GM12878 (cell line): ENCODE data around the gene CTNNB1. TPM values are rescaled to one million over a fixed set of nuclear protein-coding genes. Genes with fewer than 3 reads are reported as not detected.

Experiments
- ATAC-seq: fragments of 200-7000 bp; cut with Tn5 transposase; 3 replicates; pipeline ENCODE4 v1.9.1; 2020; ENCODE audit warnings: mild to moderate bottlenecking, moderate library complexity
- BruUV-seq: library from RNA; stranded (reverse); fragments of 400-500 nt; replicated peaks from 2 replicates; lab custom pipeline; 2021; lab: Mats Ljungman, UMichigan
- CTCF ChIA-PET: fragments of 300-600 bp; sonication (Branson Sonifier 250); formaldehyde crosslinking; extraction: SDS; loops from one replicate; lab custom pipeline; 2021; ENCODE audit warnings: inconsistent platforms; lab: Yijun Ruan, JAX
- POLR2A ChIA-PET: fragments of 350-600 bp; formaldehyde crosslinking; extraction: SDS; loops from one replicate; lab custom pipeline; 2021; ENCODE audit warnings: inconsistent platforms; lab: Charles Lee
- RAD21 ChIA-PET: fragments of 300-600 bp; sonication (Branson Sonifier 250); formaldehyde crosslinking; loops from one replicate; lab custom pipeline; 2023; ENCODE audit warnings: antibody characterized with exemption; ENCODE audit not compliant: unreplicated experiment; lab: Charles Lee
- SMC1A ChIA-PET: fragments of 300-600 bp; sonication (Branson Sonifier 250); formaldehyde crosslinking; loops from one replicate; lab custom pipeline; 2023; ENCODE audit not compliant: unreplicated experiment, uncharacterized antibody; lab: Charles Lee
- DNase-seq: peaks from one replicate; pipeline ENCODE4 v3.0.0-alpha.2; 2011; ENCODE audit warnings: low read depth, low spot score
- FAIRE-seq: peaks from 3 replicates; lab custom pipeline; 2011; peaks lifted over from hg19 to GRCh38; lab: Jason Lieb, UNC
- H2AFZ ChIP-seq: 2 replicates; pipeline ENCODE4 v1.6.0; 2011; ENCODE audit warnings: low read depth, low read length, control low read depth; ENCODE audit not compliant: control insufficient read depth
- H3K27ac ChIP-seq: 2 replicates; pipeline ENCODE4 v1.5.1; 2011; ENCODE audit warnings: control low read depth; ENCODE audit not compliant: control insufficient read depth, insufficient read depth
- H3K27me3 ChIP-seq, 2 experiments: replicated peaks in 1 of 2; 2 replicates each; pipeline versions ENCODE4 v1.6.0 to v1.6.1; 2011; ENCODE audit warnings: low read length in 1 of 2; ENCODE audit not compliant: control insufficient read depth in 2 of 2, insufficient read depth in 2 of 2
- H3K36me3 ChIP-seq, 2 experiments: 2 replicates each; pipeline ENCODE4 v1.5.1; 2011; ENCODE audit warnings: low read length in 1 of 2; ENCODE audit not compliant: control insufficient read depth in 2 of 2, insufficient read depth in 2 of 2
- H3K4me1 ChIP-seq: 2 replicates; pipeline ENCODE4 v1.6.1; 2011; ENCODE audit warnings: mild to moderate bottlenecking, low read length, moderate library complexity, mixed read lengths; ENCODE audit not compliant: control insufficient read depth, insufficient read depth
- H3K4me2 ChIP-seq: 2 replicates; pipeline ENCODE4 v1.6.0; 2011; ENCODE audit warnings: control low read depth; ENCODE audit not compliant: control insufficient read depth, insufficient read depth
- H3K4me3 ChIP-seq: fragments of 200-600 bp; sonication (generic); 2 replicates; pipeline ENCODE4 v1.5.1; 2016
- H3K79me2 ChIP-seq: 2 replicates; pipeline ENCODE4 v1.6.0; 2011; ENCODE audit warnings: low read length; ENCODE audit not compliant: control insufficient read depth, insufficient read depth
- H3K9ac ChIP-seq: 2 replicates; pipeline ENCODE4 v1.8.0; 2011; ENCODE audit warnings: low read length, control low read depth, mixed read lengths; ENCODE audit not compliant: control insufficient read depth, insufficient read depth
- H3K9me3 ChIP-seq: replicated peaks from 3 replicates; pipeline ENCODE4 v1.5.1; 2011; ENCODE audit warnings: mild to moderate bottlenecking, low read length; ENCODE audit not compliant: control insufficient read depth, insufficient read depth
- H4K20me1 ChIP-seq: 2 replicates; pipeline ENCODE4 v1.6.0; 2011; ENCODE audit not compliant: control insufficient read depth, insufficient read depth
- BMI1 ChIP-seq: fragments of 450-650 bp; IDR thresholded peaks from 2 replicates; pipeline ENCODE4 v1.6.1; 2016; ENCODE audit warnings: mild to moderate bottlenecking, moderate library complexity, borderline replicate concordance
- CHD2 ChIP-seq: IDR thresholded peaks from 2 replicates; pipeline ENCODE4 v1.6.1; 2011; ENCODE audit warnings: low read depth, low read length, improper control_type of control experiment, borderline replicate concordance
- HCFC1 ChIP-seq: fragments of 150-350 bp; IDR thresholded peaks from 2 replicates; pipeline ENCODE4 v1.6.1; 2014; ENCODE audit warnings: low read length
- IKZF2 ChIP-seq, 2 experiments: fragments of 450-650 bp; IDR thresholded peaks; 2 replicates each; pipeline ENCODE4 v1.6.1; 2017; ENCODE audit warnings: mild to moderate bottlenecking in 2 of 2, moderate library complexity in 2 of 2
- KLF5 ChIP-seq: fragments of 450-650 bp; IDR thresholded peaks from 2 replicates; pipeline ENCODE4 v1.6.1; 2014; ENCODE audit warnings: mild to moderate bottlenecking; ENCODE audit not compliant: partially characterized antibody
- SMARCA5 ChIP-seq: fragments of 450-650 bp; IDR thresholded peaks from 2 replicates; pipeline ENCODE4 v1.6.1; 2017; ENCODE audit warnings: mild to moderate bottlenecking
- SMC3 ChIP-seq: IDR thresholded peaks from 2 replicates; pipeline ENCODE4 v1.6.1; 2011; ENCODE audit warnings: low read length, improper control_type of control experiment, borderline replicate concordance
- STAT3 ChIP-seq: IDR thresholded peaks from 2 replicates; pipeline ENCODE4 v1.6.1; 2011; ENCODE audit warnings: low read depth, low read length, improper control_type of control experiment
- TARDBP ChIP-seq: IDR thresholded peaks from 2 replicates; pipeline ENCODE4 v1.6.1; 2016; ENCODE audit warnings: borderline replicate concordance
- ZNF24 ChIP-seq: fragments of 450-650 bp; IDR thresholded peaks from 2 replicates; pipeline ENCODE4 v1.6.1; 2017; ENCODE audit warnings: antibody characterized with exemption, mild to moderate bottlenecking
- ZZZ3 ChIP-seq: IDR thresholded peaks from 2 replicates; pipeline ENCODE4 v1.6.1; 2011; ENCODE audit warnings: low read depth; ENCODE audit not compliant: control insufficient read depth, insufficient read length
- WGBS: methylation state at CpG from one replicate; pipeline ENCODE4 v1.1.6; 2016; ENCODE audit warnings: low lambda C conversion rate; ENCODE audit not compliant: insufficient replicate concordance, insufficient coverage; ENCODE audit errors: missing lambda C conversion rate; 5-methylcytosine and 5-hydroxymethylcytosine counted together
- in situ Hi-C: fragments of 300-500 bp; cut with MboI; formaldehyde crosslinking; loops from 9 replicates; pipeline ENCODE4 v1.14.3; 2018; ENCODE audit warnings: mixed read lengths
- intact Hi-C: fragments of 100-400 bp; cut with micrococcal nuclease; formaldehyde crosslinking; loops from one replicate; pipeline ENCODE4 v1.14.2; 2022; ENCODE audit not compliant: unreplicated experiment
- polyA plus RNA-seq, 11 experiments: library from polyadenylated mRNA; depleted of rRNA in 4 of 11; unstranded in 6 of 11; stranded (reverse) in 5 of 11; fragments of >200 nt; fragmentation: Nextera tagmentation in 4 of 11; fragmentation: Illumina TruSeq in 1 of 11; extraction: Ambion mirVana in 4 of 11; extraction: Trizol in 1 of 11; gene quantifications; 1 replicate in 1 of 11; 2 replicates in 10 of 11; pipeline versions ENCODE4 v1.2.1 to v1.2.3, GENCODE V29; 2011 to 2016; ENCODE audit warnings: inconsistent platforms in 2 of 11, missing spikeins in 2 of 11, low read depth in 1 of 11
- total RNA-seq, 4 experiments: library from RNA; depleted of rRNA in 3 of 4; stranded (reverse); fragments of >200 nt in 3 of 4; fragmentation: Illumina TruSeq in 1 of 4; extraction: Trizol in 1 of 4; gene quantifications; 2 replicates each; pipeline versions ENCODE4 v1.2.1 to v1.2.3, GENCODE V29; 2013 to 2021
- TF ChIP-seq, protein P1 (sequence below): IDR thresholded peaks from 2 replicates; pipeline ENCODE4 v1.6.1; 2011; ENCODE audit warnings: borderline replicate concordance, low read depth, mild to moderate bottlenecking, moderate library complexity, mixed read lengths, low read length; ENCODE audit not compliant: insufficient read depth; ENCODE audit errors: extremely low read length
- TF ChIP-seq, protein P2 (sequence below): fragments of 450-650 bp; IDR thresholded peaks from 2 replicates; pipeline ENCODE4 v1.6.1; 2017; ENCODE audit warnings: antibody characterized with exemption, mild to moderate bottlenecking, moderate library complexity
- TF ChIP-seq, protein P3 (sequence below): IDR thresholded peaks from 2 replicates; pipeline ENCODE4 v1.6.1; 2012; ENCODE audit warnings: low read length, inconsistent platforms
- TF ChIP-seq, protein P4 (sequence below): fragments of 450-650 bp; formaldehyde crosslinking; IDR thresholded peaks from 2 replicates; pipeline ENCODE4 v1.4.0; 2022; ENCODE audit warnings: mild to moderate bottlenecking, moderate library complexity

CTNNB1 gene
- total and polyA plus RNA-seq, 10 of the 15 experiments (the other 5 are each of a cell fraction or from before 2014, with no cell fraction given): 30.4 to 217 (median 138) TPM

DNA sequence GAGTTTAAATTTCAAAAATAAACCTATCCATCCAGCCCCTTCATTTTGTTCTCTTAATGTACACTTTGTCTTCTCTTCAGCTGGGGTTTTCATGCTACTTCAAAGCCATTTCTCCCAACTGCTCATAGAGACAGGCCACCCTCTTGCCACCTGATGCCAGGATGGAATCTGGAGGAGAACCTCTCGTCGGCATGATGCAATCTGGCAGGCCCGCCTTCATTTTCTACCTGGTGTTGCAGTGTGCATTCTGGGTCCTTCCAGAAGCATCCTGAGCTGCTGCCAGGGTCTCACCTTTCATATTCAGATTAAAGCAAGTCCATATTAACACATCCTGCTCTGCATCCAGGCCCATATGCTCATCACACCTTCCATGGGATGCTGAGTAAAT, 60.8 kb downstream of the CTNNB1 start (continued):
- TF ChIP-seq, protein P1, sequence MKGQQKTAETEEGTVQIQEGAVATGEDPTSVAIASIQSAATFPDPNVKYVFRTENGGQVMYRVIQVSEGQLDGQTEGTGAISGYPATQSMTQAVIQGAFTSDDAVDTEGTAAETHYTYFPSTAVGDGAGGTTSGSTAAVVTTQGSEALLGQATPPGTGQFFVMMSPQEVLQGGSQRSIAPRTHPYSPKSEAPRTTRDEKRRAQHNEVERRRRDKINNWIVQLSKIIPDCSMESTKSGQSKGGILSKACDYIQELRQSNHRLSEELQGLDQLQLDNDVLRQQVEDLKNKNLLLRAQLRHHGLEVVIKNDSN: no peak
- TF ChIP-seq HCFC1 (no peak), SMARCA5 (no peak), TARDBP (no peak), KLF5 (no peak), CHD2 (no peak)
- TF ChIP-seq, protein P2, sequence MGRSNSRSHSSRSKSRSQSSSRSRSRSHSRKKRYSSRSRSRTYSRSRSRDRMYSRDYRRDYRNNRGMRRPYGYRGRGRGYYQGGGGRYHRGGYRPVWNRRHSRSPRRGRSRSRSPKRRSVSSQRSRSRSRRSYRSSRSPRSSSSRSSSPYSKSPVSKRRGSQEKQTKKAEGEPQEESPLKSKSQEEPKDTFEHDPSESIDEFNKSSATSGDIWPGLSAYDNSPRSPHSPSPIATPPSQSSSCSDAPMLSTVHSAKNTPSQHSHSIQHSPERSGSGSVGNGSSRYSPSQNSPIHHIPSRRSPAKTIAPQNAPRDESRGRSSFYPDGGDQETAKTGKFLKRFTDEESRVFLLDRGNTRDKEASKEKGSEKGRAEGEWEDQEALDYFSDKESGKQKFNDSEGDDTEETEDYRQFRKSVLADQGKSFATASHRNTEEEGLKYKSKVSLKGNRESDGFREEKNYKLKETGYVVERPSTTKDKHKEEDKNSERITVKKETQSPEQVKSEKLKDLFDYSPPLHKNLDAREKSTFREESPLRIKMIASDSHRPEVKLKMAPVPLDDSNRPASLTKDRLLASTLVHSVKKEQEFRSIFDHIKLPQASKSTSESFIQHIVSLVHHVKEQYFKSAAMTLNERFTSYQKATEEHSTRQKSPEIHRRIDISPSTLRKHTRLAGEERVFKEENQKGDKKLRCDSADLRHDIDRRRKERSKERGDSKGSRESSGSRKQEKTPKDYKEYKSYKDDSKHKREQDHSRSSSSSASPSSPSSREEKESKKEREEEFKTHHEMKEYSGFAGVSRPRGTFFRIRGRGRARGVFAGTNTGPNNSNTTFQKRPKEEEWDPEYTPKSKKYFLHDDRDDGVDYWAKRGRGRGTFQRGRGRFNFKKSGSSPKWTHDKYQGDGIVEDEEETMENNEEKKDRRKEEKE: no peak

DNA sequence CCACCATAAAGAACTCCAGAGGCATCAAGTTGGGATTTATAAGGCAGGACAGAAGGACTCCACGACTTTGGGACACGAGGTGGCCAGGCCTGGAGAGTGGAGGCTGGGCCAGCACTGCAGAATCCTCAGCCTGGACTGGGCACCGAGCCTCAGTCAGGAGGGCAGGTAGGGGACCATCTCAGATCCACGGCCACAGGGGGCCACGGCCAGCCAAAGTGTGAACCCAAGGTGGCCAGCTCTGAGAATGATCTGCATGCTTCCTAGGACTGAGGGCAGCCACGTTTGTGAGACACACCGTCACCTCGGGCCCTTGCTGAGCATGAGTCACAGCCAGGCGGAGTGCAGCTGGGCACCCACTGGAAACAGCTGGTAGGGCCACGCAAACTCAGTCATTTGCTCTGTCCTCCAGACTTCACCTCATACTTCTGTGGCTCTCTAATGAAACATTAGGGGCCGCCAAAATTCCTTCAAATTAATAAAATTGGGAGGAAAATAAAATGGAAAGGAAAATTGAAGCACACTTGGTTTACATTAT, 65.8 kb downstream of the CTNNB1 start:
- Histone ChIP-seq H4K20me1 (no peaks in the 10 kb centered on the region), H2AFZ (no peak overlapping the region), H3K27me3 (no peaks in the 10 kb centered on the region; a peak in 1 of 4 replicates), H3K27ac (no peak overlapping the region), H3K9ac (no peak overlapping the region), H3K4me3 (no peak overlapping the region), H3K9me3 (no peaks in the 10 kb centered on the region), H3K36me3 (no peaks in the 10 kb centered on the region), H3K4me2 (no peak overlapping the region), H3K79me2 (no peaks in the 10 kb centered on the region), H3K4me1 (no peaks in the 10 kb centered on the region)
- in situ Hi-C loops: no loop called here
- POLR2A ChIA-PET: no interaction called here
- DNase-seq: no peak
- CTCF ChIA-PET: no interaction called here
- intact Hi-C loops: no loop called here
- FAIRE-seq: no peak
- WGBS: 28% methylated on average over 11 of the region's 11 CpGs
- SMC1A ChIA-PET: no interaction called here
- ATAC-seq: no peak
- BruUV-seq: no TSS peak
- RAD21 ChIA-PET: no interaction called here
- TF ChIP-seq, protein P3, sequence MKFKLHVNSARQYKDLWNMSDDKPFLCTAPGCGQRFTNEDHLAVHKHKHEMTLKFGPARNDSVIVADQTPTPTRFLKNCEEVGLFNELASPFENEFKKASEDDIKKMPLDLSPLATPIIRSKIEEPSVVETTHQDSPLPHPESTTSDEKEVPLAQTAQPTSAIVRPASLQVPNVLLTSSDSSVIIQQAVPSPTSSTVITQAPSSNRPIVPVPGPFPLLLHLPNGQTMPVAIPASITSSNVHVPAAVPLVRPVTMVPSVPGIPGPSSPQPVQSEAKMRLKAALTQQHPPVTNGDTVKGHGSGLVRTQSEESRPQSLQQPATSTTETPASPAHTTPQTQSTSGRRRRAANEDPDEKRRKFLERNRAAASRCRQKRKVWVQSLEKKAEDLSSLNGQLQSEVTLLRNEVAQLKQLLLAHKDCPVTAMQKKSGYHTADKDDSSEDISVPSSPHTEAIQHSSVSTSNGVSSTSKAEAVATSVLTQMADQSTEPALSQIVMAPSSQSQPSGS: no peak
- TF ChIP-seq, protein P4, sequence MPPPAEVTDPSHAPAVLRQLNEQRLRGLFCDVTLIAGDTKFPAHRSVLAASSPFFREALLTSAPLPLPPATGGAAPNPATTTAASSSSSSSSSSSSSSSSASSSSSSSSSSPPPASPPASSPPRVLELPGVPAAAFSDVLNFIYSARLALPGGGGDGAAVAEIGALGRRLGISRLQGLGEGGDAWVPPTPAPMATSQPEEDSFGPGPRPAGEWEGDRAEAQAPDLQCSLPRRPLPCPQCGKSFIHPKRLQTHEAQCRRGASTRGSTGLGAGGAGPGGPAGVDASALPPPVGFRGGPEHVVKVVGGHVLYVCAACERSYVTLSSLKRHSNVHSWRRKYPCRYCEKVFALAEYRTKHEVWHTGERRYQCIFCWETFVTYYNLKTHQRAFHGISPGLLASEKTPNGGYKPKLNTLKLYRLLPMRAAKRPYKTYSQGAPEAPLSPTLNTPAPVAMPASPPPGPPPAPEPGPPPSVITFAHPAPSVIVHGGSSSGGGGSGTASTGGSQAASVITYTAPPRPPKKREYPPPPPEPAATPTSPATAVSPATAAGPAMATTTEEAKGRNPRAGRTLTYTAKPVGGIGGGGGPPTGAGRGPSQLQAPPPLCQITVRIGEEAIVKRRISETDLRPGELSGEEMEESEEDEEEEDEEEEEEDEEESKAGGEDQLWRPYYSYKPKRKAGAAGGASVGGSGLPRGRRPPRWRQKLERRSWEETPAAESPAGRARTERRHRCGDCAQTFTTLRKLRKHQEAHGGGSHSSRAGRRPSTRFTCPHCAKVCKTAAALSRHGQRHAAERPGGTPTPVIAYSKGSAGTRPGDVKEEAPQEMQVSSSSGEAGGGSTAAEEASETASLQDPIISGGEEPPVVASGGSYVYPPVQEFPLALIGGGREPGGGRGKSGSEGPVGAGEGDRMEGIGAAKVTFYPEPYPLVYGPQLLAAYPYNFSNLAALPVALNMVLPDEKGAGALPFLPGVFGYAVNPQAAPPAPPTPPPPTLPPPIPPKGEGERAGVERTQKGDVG (CRISPR knock-in tag): no peak
- TF ChIP-seq STAT3 (no peak), BMI1 (no peak), ZNF24 (no peak), ZZZ3 (no peak), SMC3 (no peak), IKZF2 (IDR thresholded peaks at IDR 0.05) (no peak)
